ENCODE results near the gene SLC13A2.
A peak's percentile ranks its signal among the peaks of the same experiment; 100 is the strongest.

The SLC13A2 gene

GRCh38 chr17:28493460-28493859 is 20.0 kb downstream of the SLC13A2 start:
- DNase-seq = no peak

DNA sequence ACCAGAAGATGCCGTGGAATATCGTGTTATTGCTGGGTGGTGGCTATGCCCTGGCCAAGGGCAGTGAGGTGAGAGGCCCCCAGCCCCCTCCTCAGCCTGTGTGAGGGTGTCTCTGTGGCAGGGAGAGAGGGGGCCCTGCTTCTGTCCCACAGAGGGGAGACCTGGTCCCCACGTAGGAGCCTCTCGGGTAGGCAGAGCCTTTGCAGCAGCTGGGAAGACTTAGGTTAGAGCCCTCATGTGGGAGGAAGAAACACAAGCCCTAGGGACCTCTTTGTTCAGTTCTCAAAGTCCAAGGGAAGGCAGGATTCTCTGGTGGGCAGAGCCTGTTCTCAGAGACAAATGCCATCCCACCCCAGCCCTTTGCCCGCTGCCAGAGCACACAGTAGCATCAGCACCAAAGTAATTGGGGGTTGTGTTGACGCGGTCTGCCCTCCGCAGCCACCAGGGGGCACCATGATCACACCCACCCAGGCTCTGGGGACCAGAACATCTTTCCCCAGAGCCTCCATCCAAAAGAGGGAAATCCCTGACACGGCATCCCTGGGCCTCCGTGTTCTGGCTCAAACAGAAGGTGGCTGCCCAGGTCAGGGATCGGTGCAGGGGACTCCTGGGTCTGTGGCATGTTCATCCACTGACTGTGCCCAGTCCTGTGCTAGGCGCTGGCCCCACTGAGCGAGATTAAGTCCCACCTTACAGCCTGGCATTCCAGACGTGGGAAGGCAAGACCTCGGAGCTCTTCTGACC is 21.2 kb downstream of the SLC13A2 start:
- DNase-seq = peak; percentile 40

GRCh38 chr17:28495635-28496034 is 22.2 kb downstream of the SLC13A2 start:
- DNase-seq = no peak

DNA sequence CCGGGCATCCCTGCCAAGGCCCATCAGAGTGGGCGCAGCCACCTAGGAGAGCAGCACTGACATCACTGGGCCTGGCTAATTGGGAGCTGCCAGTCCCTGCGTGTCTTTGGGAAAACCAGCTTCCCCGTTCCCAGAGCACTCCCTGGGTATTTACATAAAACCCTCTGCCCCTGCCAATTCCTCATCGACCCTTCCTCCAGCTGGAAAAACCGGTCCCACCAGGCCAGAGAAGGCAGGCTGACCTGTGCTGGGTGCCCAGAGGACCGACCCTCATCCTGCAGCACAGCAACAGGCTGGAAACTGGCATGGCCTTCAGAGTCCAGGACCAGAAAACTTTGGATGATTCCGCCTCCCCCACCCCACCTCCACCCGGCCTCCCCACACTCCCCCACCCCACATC is 24.5 kb downstream of the SLC13A2 start:
- DNase-seq = no peak

GRCh38 chr17:28498652-28499363 is 25.4 kb downstream of the SLC13A2 start:
- DNase-seq = no peak

DNA sequence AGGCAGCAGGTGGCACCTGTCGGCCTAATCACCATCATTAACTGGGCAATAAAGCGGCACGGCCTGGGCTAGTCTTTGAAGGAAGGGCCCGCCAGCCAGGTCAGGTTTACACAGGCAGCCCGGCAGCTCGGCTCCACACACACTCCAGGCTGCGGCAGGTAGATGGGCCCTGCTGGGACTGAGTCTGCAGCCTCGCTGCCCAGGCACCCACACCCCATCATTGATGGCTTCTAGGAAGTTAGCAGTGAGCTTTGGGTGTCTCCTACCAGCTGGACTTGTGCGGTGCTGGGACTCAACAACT is 25.9 kb downstream of the SLC13A2 start:
- no peak for DNase-seq

DNA sequence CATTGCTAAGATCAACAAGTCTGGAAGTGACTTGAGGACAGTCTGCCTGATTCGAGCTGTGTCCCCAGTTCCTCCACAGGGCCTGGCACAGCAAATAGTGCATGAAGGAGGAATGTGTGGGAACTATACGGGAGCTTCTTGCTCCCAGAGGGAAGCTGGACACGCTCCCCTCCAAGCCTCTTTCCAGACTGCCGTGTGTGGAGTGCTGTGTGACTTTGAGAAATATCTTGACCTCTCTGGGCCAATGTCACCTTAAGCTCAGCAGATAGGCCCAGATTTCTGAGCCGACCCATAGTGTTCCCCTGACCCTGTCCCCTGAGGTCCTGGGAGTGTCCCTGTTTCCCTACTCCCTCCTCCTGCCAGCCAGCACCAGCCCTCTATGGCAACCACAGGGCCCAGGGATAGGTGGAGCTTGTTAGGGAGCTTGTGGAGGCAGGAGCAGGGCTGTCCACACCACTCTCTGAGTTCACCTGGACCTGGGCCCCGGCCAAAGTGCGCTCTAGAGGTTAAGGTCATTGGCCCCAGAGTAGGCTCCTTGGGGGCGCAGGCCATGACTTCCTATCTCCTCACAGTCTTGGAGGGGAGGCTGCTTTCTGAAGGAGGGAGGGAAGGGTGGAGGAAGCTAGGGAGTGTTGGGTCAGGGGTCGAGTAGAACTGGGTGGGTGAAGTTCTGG is 26.4 kb downstream of the SLC13A2 start:
- DNase-seq = no peak

DNA sequence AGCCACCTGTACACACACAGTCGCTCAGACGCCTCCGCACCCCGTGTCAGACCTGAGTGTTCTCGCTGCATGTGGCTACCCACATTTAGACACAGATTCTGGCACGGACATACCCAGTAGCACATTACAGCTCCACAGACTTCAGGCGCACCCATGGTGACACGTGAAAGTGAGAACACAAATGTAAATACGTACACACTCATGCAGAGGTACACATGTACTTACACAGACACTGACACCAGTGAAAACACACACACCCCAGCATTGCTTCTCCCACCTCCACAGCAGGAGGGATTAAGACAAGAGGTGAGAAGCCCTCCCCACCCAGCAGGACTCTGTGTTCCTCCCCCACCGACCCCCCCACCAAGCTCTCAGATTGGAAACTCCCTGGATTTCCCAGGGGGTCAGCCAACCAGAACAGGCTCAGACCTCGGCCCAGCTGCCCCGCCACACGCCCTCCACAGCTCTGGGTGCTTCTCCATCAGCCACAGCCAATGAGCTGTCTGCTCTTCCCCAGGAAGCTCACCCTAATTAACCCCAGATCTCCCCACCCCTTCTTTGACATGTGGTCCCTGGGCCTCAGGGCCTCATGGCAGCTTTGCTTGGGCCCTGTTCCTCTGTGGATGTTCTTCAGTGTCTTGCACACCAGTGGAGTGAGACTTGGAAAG is 27.4 kb downstream of the SLC13A2 start:
- no peak for DNase-seq

GRCh38 chr17:28501421-28502284 is 28.2 kb downstream of the SLC13A2 start:
- DNase-seq = no peak

- DNase-seq = no peak
Measured at GRCh38 chr17:28503420-28503819, 30.0 kb downstream of the SLC13A2 start.

DNA sequence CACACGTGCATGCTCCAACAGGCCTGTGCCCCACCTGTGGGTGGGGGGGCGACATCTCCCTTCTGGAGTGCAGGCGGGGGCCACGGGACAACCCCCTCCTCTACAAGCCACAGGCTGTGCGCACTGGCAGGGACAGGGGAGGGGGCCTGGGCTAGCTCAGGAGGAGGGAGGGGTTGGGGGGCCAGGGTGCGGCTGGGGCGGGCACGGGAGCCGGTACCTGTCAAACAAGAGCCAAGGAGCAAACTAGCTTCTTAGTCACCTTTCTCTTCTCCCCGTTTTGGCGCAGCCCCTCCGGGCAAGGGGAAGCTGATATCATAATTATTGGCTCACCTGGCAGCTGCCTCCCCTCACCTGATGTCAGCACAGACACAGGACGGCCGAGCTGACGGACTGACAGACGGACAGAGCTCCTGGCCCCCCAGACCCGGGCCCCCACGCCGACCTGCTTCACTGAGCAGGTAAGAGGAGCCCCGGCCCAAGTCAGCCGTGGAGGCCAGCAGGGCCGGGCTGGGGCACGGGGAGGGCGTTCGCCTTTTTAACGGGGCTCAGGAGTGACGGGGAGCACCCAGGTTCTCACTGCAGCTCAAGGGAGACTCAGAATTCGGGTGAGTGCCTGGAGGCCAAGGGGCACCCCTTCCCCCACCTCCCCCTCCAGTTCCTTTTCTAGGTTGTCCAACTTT is 32.7 kb downstream of the SLC13A2 start, which contains the start of gene FOXN1:
FOXN1 (plus strand) TSS at position 363 of the 680 bp plus-strand sequence. CDS start 17,622 bp downstream, outside the sequence.
- DNase-seq = no peak

DNA sequence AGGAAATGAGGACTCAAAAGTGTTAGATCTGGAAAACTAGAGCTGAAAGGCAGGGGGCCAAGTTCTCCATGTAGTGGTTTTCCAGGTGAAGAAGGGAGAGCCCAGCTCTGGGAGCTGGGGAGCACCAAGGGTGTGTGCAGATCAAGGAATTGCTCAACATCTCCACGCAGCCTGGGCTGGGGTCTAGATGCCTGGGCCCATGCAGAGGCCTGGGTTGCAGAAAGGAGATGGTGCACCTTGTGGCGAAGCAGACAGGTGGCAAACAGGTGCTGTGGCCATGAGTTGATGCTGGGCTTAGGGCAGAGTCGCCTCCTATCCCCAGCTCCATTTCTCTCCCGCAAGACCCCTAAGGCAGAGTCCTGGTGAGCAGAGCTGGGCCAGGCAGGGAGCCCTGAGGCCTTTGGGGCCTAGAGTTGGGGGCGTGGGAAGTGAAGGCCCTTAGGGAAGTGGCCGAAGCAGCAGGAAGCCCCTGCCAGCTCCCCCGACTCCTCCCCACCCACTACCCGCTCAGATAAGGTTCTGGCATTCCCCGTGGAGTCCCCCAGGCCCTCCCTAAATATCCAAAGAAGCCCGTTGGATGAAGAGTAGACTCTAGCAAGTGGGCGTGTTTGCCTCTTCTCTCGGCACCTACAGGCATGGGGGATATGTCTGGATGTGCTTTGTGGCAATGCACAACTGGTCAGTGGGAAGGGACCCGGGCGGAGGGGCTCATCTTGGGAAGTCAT is 33.5 kb downstream of the SLC13A2 start:
- DNase-seq = no peak

DNA sequence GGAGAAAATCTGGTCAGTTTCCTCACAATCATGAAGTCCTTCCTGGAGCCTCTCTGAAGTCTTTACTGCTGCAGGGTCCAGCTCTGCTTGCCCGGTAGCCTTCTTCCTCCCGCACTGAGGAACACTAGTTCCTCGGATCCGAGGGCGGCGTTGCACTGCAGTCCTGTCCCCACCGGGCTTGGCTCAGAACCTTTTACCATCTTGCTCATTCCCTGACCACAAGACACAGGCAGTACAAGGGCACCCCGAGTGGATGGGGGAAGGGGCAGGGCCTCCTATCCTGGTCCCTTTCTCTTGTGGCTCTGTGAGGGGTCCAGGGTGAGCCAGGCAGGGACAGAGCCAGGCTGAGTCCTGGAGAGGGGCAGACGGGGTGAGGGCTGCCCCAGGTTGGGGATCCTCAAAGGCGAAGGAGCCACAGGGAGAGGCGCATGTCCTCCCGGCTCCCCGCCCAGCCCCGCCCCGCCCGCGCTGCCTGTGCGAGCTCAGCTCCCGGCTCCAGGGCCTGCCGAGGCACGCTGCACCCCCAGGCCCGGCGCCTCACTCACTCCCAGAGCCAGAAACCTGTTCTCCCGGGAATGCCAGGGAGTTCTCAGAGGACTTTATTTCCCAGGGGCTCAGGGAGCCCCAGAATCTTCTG is 34.2 kb downstream of the SLC13A2 start:
- no peak for DNase-seq

DNA sequence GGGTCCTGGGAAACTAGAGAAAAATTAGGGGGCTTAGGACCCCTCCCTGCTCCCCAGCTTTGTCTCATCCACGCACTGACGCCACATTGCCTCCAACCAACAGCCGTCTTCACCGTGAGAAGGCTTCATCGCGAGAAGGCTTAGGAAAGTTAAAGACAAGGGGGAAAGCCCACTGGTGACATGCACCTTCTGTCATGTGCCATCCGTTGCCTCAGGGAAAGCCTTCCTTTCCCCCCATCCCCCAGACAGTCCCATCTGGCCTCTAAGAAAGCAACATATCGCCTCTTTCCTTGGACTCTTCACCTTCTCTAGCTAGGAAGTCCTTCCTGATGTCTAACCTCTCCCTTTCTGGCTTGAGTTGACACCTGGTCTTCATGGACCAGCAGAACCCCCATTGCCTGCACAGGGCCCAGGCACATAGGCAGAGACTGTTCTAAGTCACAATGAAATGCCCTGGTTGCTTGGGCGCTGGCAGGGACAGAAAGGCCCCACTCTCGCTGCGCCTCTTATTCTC is 34.8 kb downstream of the SLC13A2 start:
- no peak for DNase-seq

DNA sequence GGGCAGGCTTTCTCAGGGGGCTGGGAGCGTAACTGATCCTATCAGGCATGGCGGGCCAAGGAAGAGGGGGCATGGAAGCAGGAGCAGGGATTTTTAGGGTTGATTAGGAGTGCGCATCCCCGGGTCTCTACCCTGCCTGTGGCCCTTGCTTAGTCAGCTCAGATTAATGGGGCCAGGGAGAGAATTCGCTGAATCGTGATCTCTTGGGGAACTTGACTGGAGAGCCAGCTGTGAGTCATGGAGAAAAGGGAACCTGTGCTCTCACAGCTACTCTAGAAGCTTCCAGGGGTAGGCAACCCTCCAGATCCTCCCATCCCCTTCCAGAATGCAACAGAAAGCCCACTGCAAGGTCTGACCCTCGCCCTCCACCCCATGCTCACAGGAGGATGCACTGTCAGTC is 36.3 kb downstream of the SLC13A2 start:
- DNase-seq = no peak

- DNase-seq = no peak
Measured at GRCh38 chr17:28511858-28512461, 38.5 kb downstream of the SLC13A2 start.

DNA sequence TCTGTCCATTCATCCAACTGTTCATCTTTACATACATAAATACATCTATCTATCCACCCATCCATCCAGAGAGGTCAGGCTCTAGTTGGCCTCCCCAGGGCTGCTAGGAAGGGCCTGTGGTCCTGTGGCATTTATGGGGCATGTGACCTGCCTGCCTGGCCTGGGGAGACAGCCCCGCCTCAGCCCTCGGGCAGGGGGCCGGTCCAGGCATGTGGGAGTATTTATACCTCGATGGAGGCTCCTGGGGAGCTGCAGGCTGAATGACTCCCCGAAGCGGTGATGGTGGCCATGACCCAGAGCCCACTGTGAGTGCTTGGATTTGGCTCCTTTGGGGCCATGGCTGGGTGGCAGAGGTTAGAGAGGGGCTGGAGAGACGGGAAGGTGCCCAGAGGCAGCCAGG is 40.0 kb downstream of the SLC13A2 start:
- DNase-seq = no peak

DNA sequence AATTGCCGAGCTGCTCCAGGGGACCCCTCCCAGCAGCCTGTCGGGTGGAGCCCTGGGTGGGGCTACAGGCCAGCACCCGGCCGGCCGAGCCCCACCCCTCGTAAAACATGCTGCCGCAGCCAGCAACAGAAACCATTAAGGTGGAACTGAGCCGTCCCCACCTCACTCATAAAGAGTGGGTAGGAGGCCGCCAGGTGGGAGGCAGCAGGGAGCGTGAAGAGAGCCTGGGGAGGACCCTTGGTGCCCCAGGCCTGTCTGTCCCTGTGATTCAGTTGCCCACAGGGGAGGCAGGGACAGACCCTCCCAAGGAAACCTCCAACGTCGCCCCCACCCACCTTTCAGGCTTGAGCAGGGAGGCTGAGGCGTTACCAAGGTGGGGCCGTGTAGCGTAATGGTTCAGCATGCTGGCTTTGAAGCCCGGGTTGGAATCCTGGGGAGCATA is 41.1 kb downstream of the SLC13A2 start:
- no peak for DNase-seq

- no peak for DNase-seq
Measured at GRCh38 chr17:28515518-28515917, 42.1 kb downstream of the SLC13A2 start.

DNA sequence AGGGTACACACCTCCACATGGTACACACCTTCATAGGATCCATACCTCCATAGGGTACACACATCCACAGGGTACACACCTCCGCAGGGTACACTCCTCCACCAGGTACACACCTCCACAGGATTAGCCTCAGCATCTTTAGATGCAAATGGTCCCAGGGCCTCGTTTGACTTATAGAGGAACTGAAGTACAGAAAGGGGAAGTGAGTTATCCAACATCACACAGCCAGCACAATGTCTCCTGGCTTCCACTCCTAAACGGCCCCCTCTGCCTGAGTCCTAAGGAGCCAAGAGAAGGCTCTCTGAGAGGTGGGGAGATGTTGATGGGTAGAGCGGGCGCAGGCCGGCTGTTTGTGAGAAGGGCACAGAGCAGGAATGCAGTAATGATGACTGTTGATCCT is 44.7 kb downstream of the SLC13A2 start:
- DNase-seq = no peak
